Lower leg skin (tissue), 4 donors: ENCODE results near the gene CASP1. TPM values are rescaled to one million over a fixed set of nuclear protein-coding genes. Genes with fewer than 3 reads are reported as not detected.

Experiments used
- DNase-seq, 2 donors: peaks; one replicate each; pipeline ENCODE4 v3.0.0-alpha.2; 2019; ENCODE audit warnings: low spot score in 2 of 2
- H3K4me3 ChIP-seq: fragments of 200-600 bp; sonication (generic); 2 replicates; pipeline ENCODE4 v1.5.1; 2017; ENCODE audit warnings: mild to moderate bottlenecking, low read depth; ENCODE audit not compliant: poor library complexity, severe bottlenecking
- CTCF ChIP-seq, 3 donors: fragments of 450-650 bp; IDR thresholded peaks; one replicate each; pipeline ENCODE4 v1.5.1; 2016; ENCODE audit warnings: antibody characterized with exemption in 3 of 3, mild to moderate bottlenecking in 3 of 3, moderate library complexity in 2 of 3
- POLR2A ChIP-seq, 2 donors: fragments of 450-650 bp; IDR thresholded peaks; one replicate each; pipeline ENCODE4 v1.6.1; 2016 to 2017; ENCODE audit warnings: antibody characterized with exemption in 2 of 2, mild to moderate bottlenecking in 1 of 2, moderate library complexity in 1 of 2
- WGBS, 2 donors: methylation state at CpG; one replicate each; pipeline ENCODE4 v1.1.5; 2018; 5-methylcytosine and 5-hydroxymethylcytosine counted together
- intact Hi-C: fragments of 100-400 bp; cut with DNase I; formaldehyde crosslinking; loops from one replicate; pipeline ENCODE4 v1.15.0; 2023; ENCODE audit warnings: low total_unique reads
- total RNA-seq, 4 donors: library from RNA; depleted of rRNA; stranded (reverse); fragments of >200 nt; gene quantifications; one replicate each; pipeline ENCODE4 v1.1.0, GENCODE V29; 2016

Gene CASP1
- total RNA-seq, 4 donors from 2014 or later, result 17.8 to 31.6 (median 22.5) TPM

DNA sequence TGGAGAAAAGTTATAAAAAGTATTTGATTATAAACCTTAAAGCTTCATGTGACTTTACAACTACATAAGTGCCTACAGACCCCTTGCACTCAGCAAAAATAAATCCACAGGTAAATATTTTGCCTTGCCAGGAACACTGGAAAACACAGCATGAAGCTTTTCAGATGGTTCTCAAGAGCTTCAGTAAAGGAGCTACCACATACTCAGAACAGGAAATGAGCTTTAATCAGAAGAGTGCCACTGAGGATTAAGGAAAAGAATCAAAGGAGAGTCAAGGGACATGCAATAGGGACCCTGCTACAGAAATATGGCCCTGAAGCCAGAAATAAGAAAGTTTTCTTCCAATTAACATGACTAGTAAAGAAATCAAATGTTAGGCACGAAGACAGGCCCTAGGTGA is 1.2 kb downstream of the CASP1 start:
- no peak for DNase-seq
- 46 to 66% methylated on average over 1 of the region's 1 CpG for WGBS, 2 donors
- no peak overlapping the region for H3K4me3 ChIP-seq
- TF ChIP-seq POLR2A (IDR thresholded peaks at IDR 0.05), result no peak
- no peak for TF ChIP-seq CTCF (IDR thresholded peaks at IDR 0.05)
- intact Hi-C loops, result no loop called here

DNA sequence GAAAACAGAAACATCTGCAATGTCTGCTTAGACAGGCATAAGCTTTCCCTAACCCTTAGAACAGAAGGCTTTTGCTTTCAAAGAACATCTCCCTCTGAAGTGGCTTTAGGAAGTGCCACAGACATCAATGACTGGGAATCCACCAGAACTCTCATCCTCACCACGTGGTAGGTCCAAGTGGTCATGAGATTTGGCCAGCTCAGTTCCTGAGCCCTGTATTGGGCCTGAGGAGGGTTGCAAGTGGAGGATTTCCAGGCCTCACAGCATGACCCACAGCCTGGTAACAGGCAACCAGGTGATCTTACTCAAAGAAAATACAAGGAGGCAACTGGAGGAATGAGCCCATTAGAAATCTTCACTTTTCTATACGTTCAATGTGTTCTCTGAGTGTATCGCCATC is 1.6 kb downstream of the CASP1 start:
- no peak overlapping the region for H3K4me3 ChIP-seq
- no peak for TF ChIP-seq POLR2A (IDR thresholded peaks at IDR 0.05)
- intact Hi-C loops, result no loop called here
- no peak for DNase-seq
- WGBS, 2 donors, result 73 to 79% methylated on average over 3 of the region's 3 CpGs

DNA sequence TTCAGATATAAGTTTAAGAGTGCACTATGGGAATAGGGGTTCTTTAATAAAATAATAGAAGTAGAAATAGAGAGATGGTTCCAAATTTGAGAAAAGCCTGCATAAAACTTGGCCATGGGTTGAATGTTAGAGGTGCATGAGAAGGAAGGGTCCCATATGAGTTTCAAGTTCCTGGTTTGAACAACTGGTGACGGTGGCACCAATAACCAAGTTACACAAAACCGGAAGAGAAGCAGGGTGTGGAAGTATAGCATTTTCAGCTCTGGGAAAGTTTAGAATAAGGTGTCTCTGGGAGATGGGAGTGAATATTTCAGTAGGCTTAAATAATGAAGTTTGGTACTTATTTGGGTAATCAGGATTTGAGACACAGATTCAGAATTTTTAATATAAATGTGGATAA is 2.4 kb downstream of the CASP1 start:
- WGBS, 2 donors, result 52 to 74% methylated on average over 2 of the region's 2 CpGs
- DNase-seq, result no peak
- intact Hi-C loops, result no loop called here
- no peak overlapping the region for H3K4me3 ChIP-seq
- TF ChIP-seq CTCF (IDR thresholded peaks at IDR 0.05) (no peak), POLR2A (IDR thresholded peaks at IDR 0.05) (no peak)

GRCh38 chr11:105027678-105028077 is 7.3 kb downstream of the CASP1 start:
- no peak for TF ChIP-seq CTCF (IDR thresholded peaks at IDR 0.05)
- TF ChIP-seq POLR2A (IDR thresholded peaks at IDR 0.05), result no peak
- intact Hi-C loops, result no loop called here
- WGBS, 2 donors, result 76 to 82% methylated on average over 3 of the region's 3 CpGs

GRCh38 chr11:105024394-105024793 is 10.6 kb downstream of the CASP1 start:
- no peak for DNase-seq
- intact Hi-C loops, result no loop called here
- no peak overlapping the region for H3K4me3 ChIP-seq
- TF ChIP-seq CTCF (IDR thresholded peaks at IDR 0.05) (no peak), POLR2A (IDR thresholded peaks at IDR 0.05) (no peak)
- WGBS, 2 donors, result 70 to 97% methylated on average over 1 of the region's 1 CpG

More at GRCh38 chr11:105027678-105028077, 7.3 kb downstream of the CASP1 start:
- H3K4me3 ChIP-seq, result no peak overlapping the region
- DNase-seq, result no peak

DNA sequence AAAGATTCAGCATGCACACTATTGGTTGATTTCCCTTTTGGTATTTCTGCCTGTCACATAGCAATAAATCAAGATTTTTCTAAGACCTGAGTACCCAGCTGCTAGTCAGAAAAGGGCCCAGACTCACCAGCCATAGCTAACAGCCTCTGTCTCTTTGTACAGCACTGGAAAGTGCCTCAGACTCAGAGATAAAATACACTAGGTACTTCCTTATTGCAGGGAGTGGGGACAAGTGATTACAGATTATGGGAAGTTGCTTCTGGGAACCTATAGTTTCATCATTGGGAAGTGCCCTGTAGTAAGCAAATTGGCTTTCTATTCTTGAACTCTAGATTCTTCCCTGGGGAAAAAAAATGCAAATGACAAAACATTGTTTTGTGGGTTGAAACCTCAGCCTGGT is 11.9 kb downstream of the CASP1 start, which contains the start of gene CASP5:
Gene CASP5 (minus strand): TSS at position 166 of the 400 bp plus-strand sequence. CDS start 32 bp downstream, at position 134.
- no peak within 1 kb of the TSS for H3K4me3 ChIP-seq
- TF ChIP-seq CTCF (IDR thresholded peaks at IDR 0.05), result no peak
- TF ChIP-seq POLR2A (IDR thresholded peaks at IDR 0.05), result no peak
- no peak for DNase-seq
- intact Hi-C loops, result no loop called here
